WTC11 (cell line): Measurements from ENCODE around the gene SMC1B. TPM values are rescaled to one million over a fixed set of nuclear protein-coding genes. Genes with fewer than 3 reads are reported as not detected.
A peak's percentile ranks its signal among the peaks of the same experiment; 100 is the strongest.

Experiments used
- ATAC-seq: fragments of 200-7000 bp; cut with Tn5 transposase; 2 replicates; pipeline ENCODE4 v1.10.0; 2021; ENCODE audit warnings: mild to moderate bottlenecking, moderate library complexity
- CTCF ChIA-PET: fragments of 300-600 bp; sonication (Branson Sonifier 250); formaldehyde crosslinking; loops from one replicate; lab custom pipeline; 2021; ENCODE audit warnings: antibody characterized with exemption; lab: Charles Lee
- POLR2A ChIA-PET: fragments of 350-600 bp; sonication (Branson Sonifier 250); formaldehyde crosslinking; loops from one replicate; lab custom pipeline; 2021; ENCODE audit warnings: antibody characterized with exemption; lab: Charles Lee
- DNase-seq: peaks from one replicate; pipeline ENCODE4 v3.0.0; 2021; ENCODE audit warnings: low spot score
- H3K27ac Mint-ChIP-seq: 2 replicates; pipeline ENCODE4 v1.8.0; 2021; ENCODE audit warnings: mixed read lengths
- H3K27me3 Mint-ChIP-seq: 2 replicates; pipeline ENCODE4 v1.8.0; 2021; ENCODE audit warnings: low read depth, mild to moderate bottlenecking, moderate library complexity, mixed read lengths
- H3K36me3 Mint-ChIP-seq: 2 replicates; pipeline ENCODE4 v1.8.0; 2021; ENCODE audit warnings: mixed read lengths
- H3K4me1 Mint-ChIP-seq: 2 replicates; pipeline ENCODE4 v1.8.0; 2022; ENCODE audit warnings: mixed read lengths
- H3K4me3 Mint-ChIP-seq: 2 replicates; pipeline ENCODE4 v1.8.0; 2021; ENCODE audit warnings: mild to moderate bottlenecking, moderate library complexity, mixed read lengths
- H3K9me3 Mint-ChIP-seq: 2 replicates; pipeline ENCODE4 v1.8.0; 2021; ENCODE audit warnings: mixed read lengths
- FOXP1 ChIP-seq: sonication (generic); formaldehyde crosslinking; IDR thresholded peaks from 2 replicates; pipeline ENCODE4 v1.8.0; 2022; ENCODE audit warnings: missing genetic modification reagents, mild to moderate bottlenecking, moderate library complexity, borderline replicate concordance
- GTF2I ChIP-seq: fragments of 250-450 bp; sonication (Bioruptor Pico); conservative IDR thresholded peaks from 2 replicates; pipeline ENCODE4 v1.4.0; 2021; ENCODE audit warnings: mild to moderate bottlenecking
- OVOL2 ChIP-seq: fragments of 250-450 bp; sonication (Bioruptor Pico); IDR thresholded peaks from 2 replicates; pipeline ENCODE4 v1.9.0; 2021; ENCODE audit warnings: mild to moderate bottlenecking, borderline replicate concordance
- PRRX2 ChIP-seq: fragments of 250-450 bp; sonication (Bioruptor Pico); IDR thresholded peaks from 2 replicates; pipeline ENCODE4 v1.8.0; 2021; ENCODE audit warnings: mild to moderate bottlenecking
- SMAD3 ChIP-seq: sonication (generic); formaldehyde crosslinking; IDR thresholded peaks from 2 replicates; pipeline ENCODE4 v1.8.0; 2022; ENCODE audit warnings: missing genetic modification reagents, mild to moderate bottlenecking, borderline replicate concordance
- ZBTB21 ChIP-seq: sonication (generic); formaldehyde crosslinking; IDR thresholded peaks from 2 replicates; pipeline ENCODE4 v1.8.1; 2023; ENCODE audit warnings: mild to moderate bottlenecking, missing genetic modification reagents, borderline replicate concordance
- ZNF263 ChIP-seq: sonication (generic); formaldehyde crosslinking; IDR thresholded peaks from 2 replicates; pipeline ENCODE4 v1.8.1; 2022; ENCODE audit warnings: low read depth, mild to moderate bottlenecking, moderate library complexity, missing genetic modification reagents
- total RNA-seq: library from RNA; stranded (reverse); gene quantifications from 3 replicates; pipeline ENCODE4 v1.2.3, GENCODE V29; 2021
- TF ChIP-seq, protein P1 (sequence below): fragments of 250-450 bp; sonication (Bioruptor Pico); conservative IDR thresholded peaks from 2 replicates; pipeline ENCODE4 v1.9.0; 2021; ENCODE audit warnings: mild to moderate bottlenecking
- TF ChIP-seq, protein P2 (sequence below): sonication (generic); formaldehyde crosslinking; IDR thresholded peaks from 2 replicates; pipeline ENCODE4 v1.8.1; 2022; ENCODE audit warnings: low read depth, mild to moderate bottlenecking, moderate library complexity, missing genetic modification reagents, borderline replicate concordance
- TF ChIP-seq, protein P3 (sequence below): sonication (generic); formaldehyde crosslinking; IDR thresholded peaks from 2 replicates; pipeline ENCODE4 v1.8.0; 2023; ENCODE audit warnings: missing genetic modification reagents, mild to moderate bottlenecking, borderline replicate concordance
- TF ChIP-seq, protein P4 (sequence below): sonication (generic); formaldehyde crosslinking; IDR thresholded peaks from 2 replicates; pipeline ENCODE4 v1.8.0; 2022; ENCODE audit warnings: mild to moderate bottlenecking, missing genetic modification reagents
- TF ChIP-seq, protein P5 (sequence below): sonication (generic); formaldehyde crosslinking; IDR thresholded peaks from 2 replicates; pipeline ENCODE4 v1.8.0; 2022; ENCODE audit warnings: missing genetic modification reagents
- TF ChIP-seq, protein P6 (sequence below): sonication (generic); formaldehyde crosslinking; IDR thresholded peaks from 2 replicates; pipeline ENCODE4 v1.8.0; 2022; ENCODE audit warnings: mild to moderate bottlenecking, missing genetic modification reagents
- TF ChIP-seq, protein P7 (sequence below): sonication (generic); formaldehyde crosslinking; IDR thresholded peaks from 2 replicates; pipeline ENCODE4 v1.8.1; 2022; ENCODE audit warnings: missing genetic modification reagents, borderline replicate concordance
- TF ChIP-seq, protein P8 (sequence below): sonication (generic); formaldehyde crosslinking; IDR thresholded peaks from 2 replicates; pipeline ENCODE4 v1.8.0; 2023; ENCODE audit warnings: missing genetic modification reagents

Gene SMC1B
- total RNA-seq, 1 experiment from 2014 or later, result 0.07 TPM

DNA sequence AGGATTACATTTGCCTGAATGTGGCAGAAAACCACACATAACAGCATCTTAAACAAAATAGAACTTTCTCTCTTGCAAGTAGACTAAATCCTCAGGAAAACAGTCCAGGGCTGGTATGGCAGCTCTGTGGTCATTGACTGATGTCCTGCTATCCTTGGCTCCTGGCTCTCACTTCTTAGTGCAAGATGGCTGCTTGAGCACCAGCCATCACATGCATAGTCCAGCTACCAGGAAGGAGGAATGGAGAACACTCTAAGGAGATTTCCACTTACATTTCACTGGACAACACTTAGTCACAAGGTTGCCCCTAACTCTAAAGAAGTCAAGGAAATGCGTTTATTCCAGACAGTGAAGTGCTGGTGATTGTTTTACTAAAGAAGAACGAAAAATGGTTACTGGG lies 13.7 kb upstream of the SMC1B start:
- Mint-ChIP-seq H3K9me3 (peaks cover 14% of the 10 kb centered on the region), H3K4me1 (no peaks in the 10 kb centered on the region), H3K27ac (no peak overlapping the region), H3K36me3 (peaks cover 6% of the 10 kb centered on the region; the same call in 1 of the 2 replicates), H3K4me3 (no peak overlapping the region), H3K27me3 (no peaks in the 10 kb centered on the region)
- no peak for DNase-seq
- no peak for ATAC-seq
- no peak for TF ChIP-seq OVOL2
- TF ChIP-seq FOXP1 (CRISPR knock-in tag), result no peak
- TF ChIP-seq, protein P1, sequence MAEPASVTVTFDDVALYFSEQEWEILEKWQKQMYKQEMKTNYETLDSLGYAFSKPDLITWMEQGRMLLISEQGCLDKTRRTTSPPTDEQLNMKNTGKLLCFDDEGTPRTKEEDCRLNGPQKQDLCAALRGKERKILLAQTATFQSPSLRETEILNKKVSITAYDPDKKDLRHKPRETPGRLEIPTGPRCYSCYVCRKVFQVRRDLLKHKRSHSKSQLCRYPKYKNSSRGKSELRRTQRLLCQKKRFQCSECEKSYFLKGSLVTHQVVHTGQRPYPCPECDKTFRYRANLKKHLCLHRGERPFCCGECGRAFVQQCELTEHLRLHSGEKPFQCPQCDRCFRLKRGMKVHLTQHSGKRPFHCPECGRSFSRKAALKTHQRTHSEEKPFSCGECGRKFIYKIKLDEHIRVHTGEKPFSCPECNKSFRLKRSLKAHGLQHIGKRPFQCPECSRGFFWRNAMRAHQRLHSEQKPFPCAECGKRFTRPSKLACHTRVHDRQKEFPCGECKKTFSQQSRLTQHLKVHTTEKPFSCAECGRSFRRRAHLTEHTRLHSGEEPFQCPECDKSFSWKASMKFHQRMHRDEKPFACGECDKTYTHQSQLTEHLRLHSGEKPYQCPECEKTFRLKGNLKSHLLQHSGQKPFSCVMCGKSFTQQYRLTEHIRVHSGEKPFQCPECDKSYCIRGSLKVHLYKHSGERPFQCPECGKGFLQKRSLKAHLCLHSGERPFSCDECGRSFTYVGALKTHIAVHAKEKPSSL (CRISPR knock-in tag), result no peak
- TF ChIP-seq, protein P2, sequence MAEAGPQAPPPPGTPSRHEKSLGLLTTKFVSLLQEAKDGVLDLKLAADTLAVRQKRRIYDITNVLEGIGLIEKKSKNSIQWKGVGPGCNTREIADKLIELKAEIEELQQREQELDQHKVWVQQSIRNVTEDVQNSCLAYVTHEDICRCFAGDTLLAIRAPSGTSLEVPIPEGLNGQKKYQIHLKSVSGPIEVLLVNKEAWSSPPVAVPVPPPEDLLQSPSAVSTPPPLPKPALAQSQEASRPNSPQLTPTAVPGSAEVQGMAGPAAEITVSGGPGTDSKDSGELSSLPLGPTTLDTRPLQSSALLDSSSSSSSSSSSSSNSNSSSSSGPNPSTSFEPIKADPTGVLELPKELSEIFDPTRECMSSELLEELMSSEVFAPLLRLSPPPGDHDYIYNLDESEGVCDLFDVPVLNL, result no peak
- TF ChIP-seq, protein P3, sequence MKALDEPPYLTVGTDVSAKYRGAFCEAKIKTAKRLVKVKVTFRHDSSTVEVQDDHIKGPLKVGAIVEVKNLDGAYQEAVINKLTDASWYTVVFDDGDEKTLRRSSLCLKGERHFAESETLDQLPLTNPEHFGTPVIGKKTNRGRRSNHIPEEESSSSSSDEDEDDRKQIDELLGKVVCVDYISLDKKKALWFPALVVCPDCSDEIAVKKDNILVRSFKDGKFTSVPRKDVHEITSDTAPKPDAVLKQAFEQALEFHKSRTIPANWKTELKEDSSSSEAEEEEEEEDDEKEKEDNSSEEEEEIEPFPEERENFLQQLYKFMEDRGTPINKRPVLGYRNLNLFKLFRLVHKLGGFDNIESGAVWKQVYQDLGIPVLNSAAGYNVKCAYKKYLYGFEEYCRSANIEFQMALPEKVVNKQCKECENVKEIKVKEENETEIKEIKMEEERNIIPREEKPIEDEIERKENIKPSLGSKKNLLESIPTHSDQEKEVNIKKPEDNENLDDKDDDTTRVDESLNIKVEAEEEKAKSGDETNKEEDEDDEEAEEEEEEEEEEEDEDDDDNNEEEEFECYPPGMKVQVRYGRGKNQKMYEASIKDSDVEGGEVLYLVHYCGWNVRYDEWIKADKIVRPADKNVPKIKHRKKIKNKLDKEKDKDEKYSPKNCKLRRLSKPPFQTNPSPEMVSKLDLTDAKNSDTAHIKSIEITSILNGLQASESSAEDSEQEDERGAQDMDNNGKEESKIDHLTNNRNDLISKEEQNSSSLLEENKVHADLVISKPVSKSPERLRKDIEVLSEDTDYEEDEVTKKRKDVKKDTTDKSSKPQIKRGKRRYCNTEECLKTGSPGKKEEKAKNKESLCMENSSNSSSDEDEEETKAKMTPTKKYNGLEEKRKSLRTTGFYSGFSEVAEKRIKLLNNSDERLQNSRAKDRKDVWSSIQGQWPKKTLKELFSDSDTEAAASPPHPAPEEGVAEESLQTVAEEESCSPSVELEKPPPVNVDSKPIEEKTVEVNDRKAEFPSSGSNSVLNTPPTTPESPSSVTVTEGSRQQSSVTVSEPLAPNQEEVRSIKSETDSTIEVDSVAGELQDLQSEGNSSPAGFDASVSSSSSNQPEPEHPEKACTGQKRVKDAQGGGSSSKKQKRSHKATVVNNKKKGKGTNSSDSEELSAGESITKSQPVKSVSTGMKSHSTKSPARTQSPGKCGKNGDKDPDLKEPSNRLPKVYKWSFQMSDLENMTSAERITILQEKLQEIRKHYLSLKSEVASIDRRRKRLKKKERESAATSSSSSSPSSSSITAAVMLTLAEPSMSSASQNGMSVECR (CRISPR knock-in tag), result no peak
- no peak for TF ChIP-seq SMAD3 (CRISPR knock-in tag)
- TF ChIP-seq, protein P4, sequence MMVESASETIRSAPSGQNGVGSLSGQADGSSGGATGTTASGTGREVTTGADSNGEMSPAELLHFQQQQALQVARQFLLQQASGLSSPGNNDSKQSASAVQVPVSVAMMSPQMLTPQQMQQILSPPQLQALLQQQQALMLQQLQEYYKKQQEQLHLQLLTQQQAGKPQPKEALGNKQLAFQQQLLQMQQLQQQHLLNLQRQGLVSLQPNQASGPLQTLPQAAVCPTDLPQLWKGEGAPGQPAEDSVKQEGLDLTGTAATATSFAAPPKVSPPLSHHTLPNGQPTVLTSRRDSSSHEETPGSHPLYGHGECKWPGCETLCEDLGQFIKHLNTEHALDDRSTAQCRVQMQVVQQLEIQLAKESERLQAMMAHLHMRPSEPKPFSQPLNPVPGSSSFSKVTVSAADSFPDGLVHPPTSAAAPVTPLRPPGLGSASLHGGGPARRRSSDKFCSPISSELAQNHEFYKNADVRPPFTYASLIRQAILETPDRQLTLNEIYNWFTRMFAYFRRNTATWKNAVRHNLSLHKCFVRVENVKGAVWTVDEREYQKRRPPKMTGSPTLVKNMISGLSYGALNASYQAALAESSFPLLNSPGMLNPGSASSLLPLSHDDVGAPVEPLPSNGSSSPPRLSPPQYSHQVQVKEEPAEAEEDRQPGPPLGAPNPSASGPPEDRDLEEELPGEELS (CRISPR knock-in tag), result no peak
- TF ChIP-seq, protein P5, sequence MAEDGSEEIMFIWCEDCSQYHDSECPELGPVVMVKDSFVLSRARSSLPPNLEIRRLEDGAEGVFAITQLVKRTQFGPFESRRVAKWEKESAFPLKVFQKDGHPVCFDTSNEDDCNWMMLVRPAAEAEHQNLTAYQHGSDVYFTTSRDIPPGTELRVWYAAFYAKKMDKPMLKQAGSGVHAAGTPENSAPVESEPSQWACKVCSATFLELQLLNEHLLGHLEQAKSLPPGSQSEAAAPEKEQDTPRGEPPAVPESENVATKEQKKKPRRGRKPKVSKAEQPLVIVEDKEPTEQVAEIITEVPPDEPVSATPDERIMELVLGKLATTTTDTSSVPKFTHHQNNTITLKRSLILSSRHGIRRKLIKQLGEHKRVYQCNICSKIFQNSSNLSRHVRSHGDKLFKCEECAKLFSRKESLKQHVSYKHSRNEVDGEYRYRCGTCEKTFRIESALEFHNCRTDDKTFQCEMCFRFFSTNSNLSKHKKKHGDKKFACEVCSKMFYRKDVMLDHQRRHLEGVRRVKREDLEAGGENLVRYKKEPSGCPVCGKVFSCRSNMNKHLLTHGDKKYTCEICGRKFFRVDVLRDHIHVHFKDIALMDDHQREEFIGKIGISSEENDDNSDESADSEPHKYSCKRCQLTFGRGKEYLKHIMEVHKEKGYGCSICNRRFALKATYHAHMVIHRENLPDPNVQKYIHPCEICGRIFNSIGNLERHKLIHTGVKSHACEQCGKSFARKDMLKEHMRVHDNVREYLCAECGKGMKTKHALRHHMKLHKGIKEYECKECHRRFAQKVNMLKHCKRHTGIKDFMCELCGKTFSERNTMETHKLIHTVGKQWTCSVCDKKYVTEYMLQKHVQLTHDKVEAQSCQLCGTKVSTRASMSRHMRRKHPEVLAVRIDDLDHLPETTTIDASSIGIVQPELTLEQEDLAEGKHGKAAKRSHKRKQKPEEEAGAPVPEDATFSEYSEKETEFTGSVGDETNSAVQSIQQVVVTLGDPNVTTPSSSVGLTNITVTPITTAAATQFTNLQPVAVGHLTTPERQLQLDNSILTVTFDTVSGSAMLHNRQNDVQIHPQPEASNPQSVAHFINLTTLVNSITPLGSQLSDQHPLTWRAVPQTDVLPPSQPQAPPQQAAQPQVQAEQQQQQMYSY (CRISPR knock-in tag), result no peak
- 0 out of 2 replicates have a peak, but pooled peaks have one; percentile 68 for TF ChIP-seq GTF2I (CRISPR knock-in tag)
- POLR2A ChIA-PET, result no interaction called here
- CTCF ChIA-PET, result no interaction called here

DNA sequence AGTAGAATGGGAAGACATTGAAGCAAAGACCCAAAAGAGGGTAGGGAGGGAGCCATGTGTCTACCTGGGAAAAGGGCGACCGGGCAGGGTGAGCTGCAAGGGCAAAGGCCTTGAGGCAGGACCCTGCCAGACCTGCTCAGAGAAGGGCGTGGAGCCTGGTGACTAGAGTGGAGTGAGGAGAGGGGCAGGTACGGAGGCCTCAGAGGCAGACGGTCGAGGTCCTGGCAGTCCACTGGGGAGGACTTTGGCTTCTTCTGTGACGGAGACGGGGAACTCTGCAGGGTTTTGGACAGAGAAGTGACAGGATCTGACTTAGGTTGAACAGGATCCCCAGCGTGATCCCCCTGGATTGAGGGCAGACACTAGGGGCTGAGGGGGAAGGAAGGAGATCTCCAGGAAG lies 13.0 kb upstream of the SMC1B start:
- H3K27ac Mint-ChIP-seq, result no peak overlapping the region
- TF ChIP-seq, protein P6, sequence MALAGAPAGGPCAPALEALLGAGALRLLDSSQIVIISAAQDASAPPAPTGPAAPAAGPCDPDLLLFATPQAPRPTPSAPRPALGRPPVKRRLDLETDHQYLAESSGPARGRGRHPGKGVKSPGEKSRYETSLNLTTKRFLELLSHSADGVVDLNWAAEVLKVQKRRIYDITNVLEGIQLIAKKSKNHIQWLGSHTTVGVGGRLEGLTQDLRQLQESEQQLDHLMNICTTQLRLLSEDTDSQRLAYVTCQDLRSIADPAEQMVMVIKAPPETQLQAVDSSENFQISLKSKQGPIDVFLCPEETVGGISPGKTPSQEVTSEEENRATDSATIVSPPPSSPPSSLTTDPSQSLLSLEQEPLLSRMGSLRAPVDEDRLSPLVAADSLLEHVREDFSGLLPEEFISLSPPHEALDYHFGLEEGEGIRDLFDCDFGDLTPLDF (CRISPR knock-in tag), result no peak
- TF ChIP-seq, protein P7, sequence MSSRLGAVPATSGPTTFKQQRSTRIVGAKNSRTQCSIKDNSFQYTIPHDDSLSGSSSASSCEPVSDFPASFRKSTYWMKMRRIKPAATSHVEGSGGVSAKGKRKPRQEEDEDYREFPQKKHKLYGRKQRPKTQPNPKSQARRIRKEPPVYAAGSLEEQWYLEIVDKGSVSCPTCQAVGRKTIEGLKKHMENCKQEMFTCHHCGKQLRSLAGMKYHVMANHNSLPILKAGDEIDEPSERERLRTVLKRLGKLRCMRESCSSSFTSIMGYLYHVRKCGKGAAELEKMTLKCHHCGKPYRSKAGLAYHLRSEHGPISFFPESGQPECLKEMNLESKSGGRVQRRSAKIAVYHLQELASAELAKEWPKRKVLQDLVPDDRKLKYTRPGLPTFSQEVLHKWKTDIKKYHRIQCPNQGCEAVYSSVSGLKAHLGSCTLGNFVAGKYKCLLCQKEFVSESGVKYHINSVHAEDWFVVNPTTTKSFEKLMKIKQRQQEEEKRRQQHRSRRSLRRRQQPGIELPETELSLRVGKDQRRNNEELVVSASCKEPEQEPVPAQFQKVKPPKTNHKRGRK, result no peak
- no peak for TF ChIP-seq ZNF263 (CRISPR knock-in tag)
- TF ChIP-seq, protein P8, sequence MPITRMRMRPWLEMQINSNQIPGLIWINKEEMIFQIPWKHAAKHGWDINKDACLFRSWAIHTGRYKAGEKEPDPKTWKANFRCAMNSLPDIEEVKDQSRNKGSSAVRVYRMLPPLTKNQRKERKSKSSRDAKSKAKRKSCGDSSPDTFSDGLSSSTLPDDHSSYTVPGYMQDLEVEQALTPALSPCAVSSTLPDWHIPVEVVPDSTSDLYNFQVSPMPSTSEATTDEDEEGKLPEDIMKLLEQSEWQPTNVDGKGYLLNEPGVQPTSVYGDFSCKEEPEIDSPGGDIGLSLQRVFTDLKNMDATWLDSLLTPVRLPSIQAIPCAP (CRISPR knock-in tag), result no peak
- no peak for TF ChIP-seq ZBTB21
- TF ChIP-seq GTF2I (CRISPR knock-in tag), result no peak
- no peak for TF ChIP-seq PRRX2 (CRISPR knock-in tag)

More for the DNA sequence above, 13.0 kb upstream of the SMC1B start:
- H3K36me3 Mint-ChIP-seq, result peaks cover 6% of the 10 kb centered on the region; the same call in 1 of the 2 replicates
- H3K27me3 Mint-ChIP-seq, result no peaks in the 10 kb centered on the region; the same call in 1 of the 2 replicates
- CTCF ChIA-PET, result no interaction called here
- POLR2A ChIA-PET, result no interaction called here
- DNase-seq, result no peak
- H3K9me3 Mint-ChIP-seq, result peaks cover 14% of the 10 kb centered on the region
- H3K4me3 Mint-ChIP-seq, result no peak overlapping the region
- no peaks in the 10 kb centered on the region for H3K4me1 Mint-ChIP-seq
- no peak for ATAC-seq
